HepG2 (cell line): ENCODE data around the gene VPS11. TPM values are rescaled to one million over a fixed set of nuclear protein-coding genes. Genes with fewer than 3 reads are reported as not detected.

ENCODE experiments used
- ATF7-NPFF ChIP-seq: sonication (generic); formaldehyde crosslinking; IDR thresholded peaks from 2 replicates; pipeline ENCODE4 v1.8.1; 2023; ENCODE audit warnings: mild to moderate bottlenecking, low read depth, missing genetic modification reagents, moderate library complexity
- FOXA1 ChIP-seq, 2 experiments: fragments of 450-650 bp in 1 of 2; sonication (generic) in 1 of 2; formaldehyde crosslinking in 1 of 2; IDR thresholded peaks; 2 replicates each; pipeline versions ENCODE4 v1.4.0 to v1.6.1; 2016 to 2020; ENCODE audit warnings: missing genetic modification reagents in 1 of 2
- GABPA ChIP-seq, 2 experiments: IDR thresholded peaks; 2 replicates each; pipeline ENCODE4 v1.6.1; 2011 to 2016; ENCODE audit warnings: low read depth in 2 of 2, low read length in 1 of 2, missing biosample characterization in 1 of 2, missing genetic modification characterization in 1 of 2
- RXRA ChIP-seq: sonication (generic); formaldehyde crosslinking; IDR thresholded peaks from 2 replicates; pipeline ENCODE4 v1.5.1; 2020; ENCODE audit warnings: missing genetic modification reagents
- SMC3 ChIP-seq: IDR thresholded peaks from 2 replicates; pipeline ENCODE4 v1.6.1; 2011; ENCODE audit warnings: low read length, improper control_type of control experiment
- TBL1XR1 ChIP-seq: fragments of 150-350 bp; IDR thresholded peaks from 2 replicates; pipeline ENCODE4 v1.6.1; 2014; ENCODE audit warnings: borderline replicate concordance, low read length; ENCODE audit not compliant: partially characterized antibody
- WIZ ChIP-seq: sonication (generic); formaldehyde crosslinking; IDR thresholded peaks from 2 replicates; pipeline ENCODE4 v1.5.1; 2020; ENCODE audit warnings: mild to moderate bottlenecking, missing genetic modification reagents
- ZNF280B ChIP-seq: sonication (generic); formaldehyde crosslinking; IDR thresholded peaks from 2 replicates; pipeline ENCODE4 v1.5.0; 2020; ENCODE audit warnings: missing genetic modification reagents, mild to moderate bottlenecking, borderline replicate concordance
- ZNF543 ChIP-seq: sonication (generic); formaldehyde crosslinking; IDR thresholded peaks from 2 replicates; pipeline ENCODE4 v1.4.0; 2020; ENCODE audit warnings: mild to moderate bottlenecking, missing genetic modification reagents
- ZNF597 ChIP-seq: sonication (generic); formaldehyde crosslinking; IDR thresholded peaks from 2 replicates; pipeline ENCODE4 v1.5.0; 2020; ENCODE audit warnings: missing genetic modification reagents
- ZNF614 ChIP-seq: IDR thresholded peaks from 2 replicates; pipeline ENCODE4 v1.6.1; 2018; ENCODE audit warnings: missing biosample characterization, missing genetic modification reagents, inconsistent platforms, borderline replicate concordance
- ZNF672 ChIP-seq: sonication (generic); formaldehyde crosslinking; IDR thresholded peaks from 2 replicates; pipeline ENCODE4 v1.8.1; 2022; ENCODE audit warnings: missing genetic modification reagents
- polyA plus RNA-seq, 8 experiments: library from polyadenylated mRNA; depleted of rRNA in 3 of 8; stranded (reverse) in 7 of 8; unstranded in 1 of 8; fragments of >200 nt; fragmentation: Illumina TruSeq in 4 of 8; extraction: Trizol in 4 of 8; gene quantifications; 2 replicates each; pipeline versions ENCODE4 v1.2.1 to v1.2.3, GENCODE V29; 2011 to 2016; ENCODE audit warnings: low read depth in 4 of 8, missing spikeins in 1 of 8, mixed read lengths in 1 of 8; ENCODE audit not compliant: insufficient read depth in 1 of 8
- total RNA-seq, 5 experiments: library from RNA; depleted of rRNA; stranded (reverse); fragments of >200 nt; fragmentation: Illumina TruSeq; extraction: Trizol; gene quantifications; 2 replicates each; pipeline ENCODE4 v1.2.3, GENCODE V29; 2016; ENCODE audit warnings: low read depth in 1 of 5
- TF ChIP-seq, protein P1 (sequence below): sonication (generic); formaldehyde crosslinking; IDR thresholded peaks from 2 replicates; pipeline ENCODE4 v1.4.0; 2020; ENCODE audit warnings: missing genetic modification reagents
- TF ChIP-seq, protein P2 (sequence below): IDR thresholded peaks from 2 replicates; pipeline ENCODE4 v1.6.1; 2016; ENCODE audit warnings: low read depth, missing genetic modification reagents, missing compliant biosample characterization

The VPS11 gene
- total and polyA plus RNA-seq, 2 of the 13 experiments (the other 11 are each of a cell fraction or from before 2014, with no cell fraction given): 13.7 to 21.6 TPM

DNA sequence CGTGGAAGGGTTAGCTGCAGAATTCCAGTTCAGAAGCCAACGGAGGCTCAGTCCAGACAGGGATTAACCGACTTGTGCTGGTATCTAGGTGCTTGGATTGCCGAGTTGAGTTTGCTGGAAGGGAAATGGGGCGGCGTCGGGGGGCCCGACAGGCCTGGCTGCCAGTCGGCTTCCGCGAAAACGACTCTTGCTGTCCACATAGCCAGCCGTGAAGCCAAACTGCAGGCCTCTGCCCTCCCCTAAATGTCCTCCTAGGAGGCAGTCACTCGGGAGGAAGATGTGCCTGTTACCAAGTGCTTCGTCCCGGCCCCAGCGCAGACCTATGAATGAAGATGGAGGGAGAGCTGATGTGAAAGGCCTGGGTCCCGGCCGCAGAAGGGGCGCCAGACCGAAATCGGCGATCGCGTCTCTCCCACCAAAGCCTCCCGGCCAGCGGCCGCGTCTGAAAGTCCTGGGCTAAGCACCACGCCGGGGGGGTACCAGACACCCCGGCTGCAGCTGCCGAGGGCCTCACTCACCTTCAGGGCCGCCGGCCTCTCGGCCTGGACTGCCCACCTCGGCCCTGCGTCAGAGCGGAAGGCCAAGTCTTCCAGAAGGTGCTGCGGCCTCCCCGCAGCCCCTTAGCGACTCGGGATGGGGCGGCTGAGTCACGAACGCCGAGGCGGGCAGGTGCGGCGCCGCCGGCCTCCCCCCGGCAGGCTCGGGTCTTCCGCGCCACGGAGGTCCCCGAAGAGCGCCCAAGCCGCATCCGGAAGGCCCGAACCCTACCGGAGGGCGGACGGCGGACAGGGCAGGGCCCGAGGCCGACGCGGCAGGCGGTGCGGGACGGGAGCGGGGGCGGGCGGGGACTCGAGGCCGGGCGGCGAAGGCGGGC, 26.6 kb downstream of the VPS11 start (continued):
- TF ChIP-seq, protein P1, sequence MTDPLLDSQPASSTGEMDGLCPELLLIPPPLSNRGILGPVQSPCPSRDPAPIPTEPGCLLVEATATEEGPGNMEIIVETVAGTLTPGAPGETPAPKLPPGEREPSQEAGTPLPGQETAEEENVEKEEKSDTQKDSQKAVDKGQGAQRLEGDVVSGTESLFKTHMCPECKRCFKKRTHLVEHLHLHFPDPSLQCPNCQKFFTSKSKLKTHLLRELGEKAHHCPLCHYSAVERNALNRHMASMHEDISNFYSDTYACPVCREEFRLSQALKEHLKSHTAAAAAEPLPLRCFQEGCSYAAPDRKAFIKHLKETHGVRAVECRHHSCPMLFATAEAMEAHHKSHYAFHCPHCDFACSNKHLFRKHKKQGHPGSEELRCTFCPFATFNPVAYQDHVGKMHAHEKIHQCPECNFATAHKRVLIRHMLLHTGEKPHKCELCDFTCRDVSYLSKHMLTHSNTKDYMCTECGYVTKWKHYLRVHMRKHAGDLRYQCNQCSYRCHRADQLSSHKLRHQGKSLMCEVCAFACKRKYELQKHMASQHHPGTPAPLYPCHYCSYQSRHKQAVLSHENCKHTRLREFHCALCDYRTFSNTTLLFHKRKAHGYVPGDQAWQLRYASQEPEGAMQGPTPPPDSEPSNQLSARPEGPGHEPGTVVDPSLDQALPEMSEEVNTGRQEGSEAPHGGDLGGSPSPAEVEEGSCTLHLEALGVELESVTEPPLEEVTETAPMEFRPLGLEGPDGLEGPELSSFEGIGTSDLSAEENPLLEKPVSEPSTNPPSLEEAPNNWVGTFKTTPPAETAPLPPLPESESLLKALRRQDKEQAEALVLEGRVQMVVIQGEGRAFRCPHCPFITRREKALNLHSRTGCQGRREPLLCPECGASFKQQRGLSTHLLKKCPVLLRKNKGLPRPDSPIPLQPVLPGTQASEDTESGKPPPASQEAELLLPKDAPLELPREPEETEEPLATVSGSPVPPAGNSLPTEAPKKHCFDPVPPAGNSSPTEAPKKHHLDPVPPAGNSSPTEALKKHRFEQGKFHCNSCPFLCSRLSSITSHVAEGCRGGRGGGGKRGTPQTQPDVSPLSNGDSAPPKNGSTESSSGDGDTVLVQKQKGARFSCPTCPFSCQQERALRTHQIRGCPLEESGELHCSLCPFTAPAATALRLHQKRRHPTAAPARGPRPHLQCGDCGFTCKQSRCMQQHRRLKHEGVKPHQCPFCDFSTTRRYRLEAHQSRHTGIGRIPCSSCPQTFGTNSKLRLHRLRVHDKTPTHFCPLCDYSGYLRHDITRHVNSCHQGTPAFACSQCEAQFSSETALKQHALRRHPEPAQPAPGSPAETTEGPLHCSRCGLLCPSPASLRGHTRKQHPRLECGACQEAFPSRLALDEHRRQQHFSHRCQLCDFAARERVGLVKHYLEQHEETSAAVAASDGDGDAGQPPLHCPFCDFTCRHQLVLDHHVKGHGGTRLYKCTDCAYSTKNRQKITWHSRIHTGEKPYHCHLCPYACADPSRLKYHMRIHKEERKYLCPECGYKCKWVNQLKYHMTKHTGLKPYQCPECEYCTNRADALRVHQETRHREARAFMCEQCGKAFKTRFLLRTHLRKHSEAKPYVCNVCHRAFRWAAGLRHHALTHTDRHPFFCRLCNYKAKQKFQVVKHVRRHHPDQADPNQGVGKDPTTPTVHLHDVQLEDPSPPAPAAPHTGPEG: no peak
- TF ChIP-seq ZNF280B (CRISPR knock-in tag): no peak
- TF ChIP-seq, protein P2, sequence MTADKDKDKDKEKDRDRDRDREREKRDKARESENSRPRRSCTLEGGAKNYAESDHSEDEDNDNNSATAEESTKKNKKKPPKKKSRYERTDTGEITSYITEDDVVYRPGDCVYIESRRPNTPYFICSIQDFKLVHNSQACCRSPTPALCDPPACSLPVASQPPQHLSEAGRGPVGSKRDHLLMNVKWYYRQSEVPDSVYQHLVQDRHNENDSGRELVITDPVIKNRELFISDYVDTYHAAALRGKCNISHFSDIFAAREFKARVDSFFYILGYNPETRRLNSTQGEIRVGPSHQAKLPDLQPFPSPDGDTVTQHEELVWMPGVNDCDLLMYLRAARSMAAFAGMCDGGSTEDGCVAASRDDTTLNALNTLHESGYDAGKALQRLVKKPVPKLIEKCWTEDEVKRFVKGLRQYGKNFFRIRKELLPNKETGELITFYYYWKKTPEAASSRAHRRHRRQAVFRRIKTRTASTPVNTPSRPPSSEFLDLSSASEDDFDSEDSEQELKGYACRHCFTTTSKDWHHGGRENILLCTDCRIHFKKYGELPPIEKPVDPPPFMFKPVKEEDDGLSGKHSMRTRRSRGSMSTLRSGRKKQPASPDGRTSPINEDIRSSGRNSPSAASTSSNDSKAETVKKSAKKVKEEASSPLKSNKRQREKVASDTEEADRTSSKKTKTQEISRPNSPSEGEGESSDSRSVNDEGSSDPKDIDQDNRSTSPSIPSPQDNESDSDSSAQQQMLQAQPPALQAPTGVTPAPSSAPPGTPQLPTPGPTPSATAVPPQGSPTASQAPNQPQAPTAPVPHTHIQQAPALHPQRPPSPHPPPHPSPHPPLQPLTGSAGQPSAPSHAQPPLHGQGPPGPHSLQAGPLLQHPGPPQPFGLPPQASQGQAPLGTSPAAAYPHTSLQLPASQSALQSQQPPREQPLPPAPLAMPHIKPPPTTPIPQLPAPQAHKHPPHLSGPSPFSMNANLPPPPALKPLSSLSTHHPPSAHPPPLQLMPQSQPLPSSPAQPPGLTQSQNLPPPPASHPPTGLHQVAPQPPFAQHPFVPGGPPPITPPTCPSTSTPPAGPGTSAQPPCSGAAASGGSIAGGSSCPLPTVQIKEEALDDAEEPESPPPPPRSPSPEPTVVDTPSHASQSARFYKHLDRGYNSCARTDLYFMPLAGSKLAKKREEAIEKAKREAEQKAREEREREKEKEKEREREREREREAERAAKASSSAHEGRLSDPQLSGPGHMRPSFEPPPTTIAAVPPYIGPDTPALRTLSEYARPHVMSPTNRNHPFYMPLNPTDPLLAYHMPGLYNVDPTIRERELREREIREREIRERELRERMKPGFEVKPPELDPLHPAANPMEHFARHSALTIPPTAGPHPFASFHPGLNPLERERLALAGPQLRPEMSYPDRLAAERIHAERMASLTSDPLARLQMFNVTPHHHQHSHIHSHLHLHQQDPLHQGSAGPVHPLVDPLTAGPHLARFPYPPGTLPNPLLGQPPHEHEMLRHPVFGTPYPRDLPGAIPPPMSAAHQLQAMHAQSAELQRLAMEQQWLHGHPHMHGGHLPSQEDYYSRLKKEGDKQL (CRISPR knock-in tag): no peak
- no peak for TF ChIP-seq RXRA
- no peak for TF ChIP-seq ZNF614 (CRISPR knock-in tag)
- no peak for TF ChIP-seq GABPA (IDR thresholded peaks at IDR 0.05; ENCODE audit: low read depth, low read length)
- no peak for TF ChIP-seq GABPA (CRISPR knock-in tag; IDR thresholded peaks at IDR 0.05; ENCODE audit: low read depth)
- TF ChIP-seq ZNF672 (CRISPR knock-in tag): no peak
- no peak for TF ChIP-seq ZNF597
- no peak; the same call in 1 of the 2 replicates for TF ChIP-seq ZNF543 (CRISPR knock-in tag)
- no peak for TF ChIP-seq ATF7-NPFF (CRISPR knock-in tag)
- no peak for TF ChIP-seq SMC3
- TF ChIP-seq TBL1XR1: no peak
- no peak for TF ChIP-seq FOXA1 (IDR thresholded peaks at IDR 0.05)
- TF ChIP-seq FOXA1 (CRISPR knock-in tag; IDR thresholded peaks at IDR 0.05): no peak
- TF ChIP-seq WIZ (CRISPR knock-in tag): no peak
